NCI-H82 treated with DMSO at 0.1 percent for 48 hours (cell line): Measurements from ENCODE around the gene LASP1NB.
"Not testable (repeated sequence)": the region's sequence is repeated elsewhere in the genome, so short reads cannot be mapped to it uniquely, and the experiment has no call there.

Experiments
- DNase-seq: peaks from one replicate; lab custom pipeline; 2025; ENCODE audit not compliant: unreplicated experiment; lab: John Stamatoyannopoulos, UW

LASP1NB gene

GRCh38 chr17:38896346-38896954 is 29.0 kb upstream of the LASP1NB start:
- no peak for DNase-seq

GRCh38 chr17:38897176-38897575 is 28.2 kb upstream of the LASP1NB start:
- no peak for DNase-seq

GRCh38 chr17:38897671-38898290 is 27.6 kb upstream of the LASP1NB start:
- DNase-seq, result no peak

- DNase-seq, result no peak
These were observed 27.1 kb upstream of the LASP1NB start for GRCh38 chr17:38898291-38898679.

- no peak for DNase-seq
These were observed 26.5 kb upstream of the LASP1NB start for GRCh38 chr17:38898812-38899348.

GRCh38 chr17:38899421-38899820 is 26.0 kb upstream of the LASP1NB start:
- no peak for DNase-seq

- no peak for DNase-seq
These were observed 24.3 kb upstream of the LASP1NB start for GRCh38 chr17:38900978-38901656.

GRCh38 chr17:38903404-38903803 is 22.0 kb upstream of the LASP1NB start:
- DNase-seq, result no peak

GRCh38 chr17:38904892-38905291 is 20.5 kb upstream of the LASP1NB start:
- no peak for DNase-seq

GRCh38 chr17:38905375-38905774 is 20.0 kb upstream of the LASP1NB start:
- no peak for DNase-seq

GRCh38 chr17:38906460-38907228 is 18.8 kb upstream of the LASP1NB start:
- DNase-seq, result no peak

- no peak for DNase-seq
These were observed 17.3 kb upstream of the LASP1NB start for GRCh38 chr17:38907930-38908675.

- no peak for DNase-seq
These were observed 16.7 kb upstream of the LASP1NB start for GRCh38 chr17:38908676-38909181.

- DNase-seq, result no peak
These were observed 15.1 kb upstream of the LASP1NB start for GRCh38 chr17:38910325-38910724.

- DNase-seq, result no peak
These were observed 14.2 kb upstream of the LASP1NB start for GRCh38 chr17:38911081-38911730.

GRCh38 chr17:38911731-38912081 is 13.7 kb upstream of the LASP1NB start:
- DNase-seq, result not testable (repeated sequence)

- no peak for DNase-seq
These were observed 13.1 kb upstream of the LASP1NB start for GRCh38 chr17:38912221-38912813.

- no peak for DNase-seq
These were observed 10.4 kb upstream of the LASP1NB start for GRCh38 chr17:38914741-38915638.

GRCh38 chr17:38915639-38915995 is 9.8 kb upstream of the LASP1NB start:
- DNase-seq, result no peak
